Right lung (tissue), 5 donors: ENCODE data around the gene BRAP. TPM values are rescaled to one million over a fixed set of nuclear protein-coding genes. Genes with fewer than 3 reads are reported as not detected.

Source experiments
- polyA plus RNA-seq, 5 donors: library from polyadenylated mRNA; unstranded; fragments of 120-200 nt; gene quantifications; one replicate each; pipeline versions ENCODE4 v1.2.1 to v1.2.3, GENCODE V29; 2013; ENCODE audit warnings: inconsistent platforms in 1 of 5, low replicate concordance in 1 of 5; ENCODE audit not compliant: insufficient read length in 5 of 5, insufficient read depth in 1 of 5

The BRAP gene
- polyA plus RNA-seq, 5 donors: 15.9 to 22.0 (median 19.5) TPM

Other genes with a start within 250 kb of the BRAP start
- gene ATXN2, start 86.6 kb downstream of the BRAP start, polyA plus RNA-seq: 10 to 100 TPM; 61.5 to 81.8 (median 68.6) TPM
- 10 to 100 TPM; 30.6 to 39.1 (median 33.4) TPM for gene ACAD10, start 97 bp upstream of the BRAP start, polyA plus RNA-seq
- 100 to 1,000 TPM in 2 of 5 donors, 10 to 100 TPM in 3; 79.3 to 103 (median 97.8) TPM for gene ALDH2, start 81.0 kb upstream of the BRAP start, polyA plus RNA-seq
- gene MAPKAPK5, start 156.3 kb upstream of the BRAP start, polyA plus RNA-seq: 10 to 100 TPM; 43.4 to 54.9 (median 49.7) TPM